Stimulated activated CD8-positive, alpha-beta memory T cell treated with anti-CD3 and anti-CD28 coated beads, Interleukin-2, amount 100 ng/mL, for 1 hour (primary cell): ENCODE measurements around the gene PLD5.

Experiments used
- DNase-seq, 2 donors: peaks; one replicate each; pipeline ENCODE4 v3.0.0-alpha.2; 2020; ENCODE audit warnings: low read depth in 2 of 2

Gene PLD5

GRCh38 chr1:242524571-242525359 is at the start of gene PLD5:
Gene PLD5, minus strand, starts transcription at chr1:242524697.
- DNase-seq, result no peak

DNA sequence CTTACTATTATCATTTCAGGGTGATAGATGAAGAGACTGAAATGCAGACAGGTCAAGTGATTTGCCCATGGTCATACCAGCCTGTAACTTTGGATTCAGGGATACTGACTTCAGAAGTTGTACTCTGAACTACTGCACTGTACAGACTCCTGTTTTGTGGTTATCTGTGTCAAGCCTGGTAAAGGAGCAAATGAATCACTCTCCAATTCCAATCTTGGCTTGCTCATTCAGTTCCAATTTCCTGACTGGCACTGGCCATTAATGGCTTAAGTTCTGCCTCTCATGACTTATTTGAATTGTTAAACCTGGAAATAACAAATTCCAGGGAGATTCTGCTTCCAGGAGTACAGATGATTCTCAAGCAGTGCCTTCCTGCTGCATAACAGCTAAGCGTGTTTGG is 45.4 kb upstream of the PLD5 start:
- DNase-seq, result no peak

GRCh38 chr1:242568666-242569065 is 44.2 kb upstream of the PLD5 start:
- DNase-seq, result no peak

DNA sequence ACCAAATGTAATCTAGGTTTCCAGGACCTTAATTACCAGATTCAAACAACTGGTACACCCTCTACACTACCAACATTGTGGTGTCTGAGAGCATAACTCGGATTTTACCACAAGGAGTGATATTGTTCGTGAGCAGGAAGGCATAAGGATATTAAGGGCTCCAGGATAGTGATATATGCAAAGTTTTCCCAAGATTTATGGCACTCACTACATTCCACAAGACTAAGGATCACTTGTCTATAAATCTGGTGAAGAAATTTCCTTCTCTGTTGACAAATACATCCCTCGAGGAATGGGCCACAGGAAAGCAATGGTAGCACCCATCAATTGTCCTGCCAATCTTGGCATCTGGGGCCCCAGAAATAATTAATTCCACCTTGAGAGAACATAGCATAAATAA is 43.1 kb upstream of the PLD5 start:
- DNase-seq, result no peak

DNA sequence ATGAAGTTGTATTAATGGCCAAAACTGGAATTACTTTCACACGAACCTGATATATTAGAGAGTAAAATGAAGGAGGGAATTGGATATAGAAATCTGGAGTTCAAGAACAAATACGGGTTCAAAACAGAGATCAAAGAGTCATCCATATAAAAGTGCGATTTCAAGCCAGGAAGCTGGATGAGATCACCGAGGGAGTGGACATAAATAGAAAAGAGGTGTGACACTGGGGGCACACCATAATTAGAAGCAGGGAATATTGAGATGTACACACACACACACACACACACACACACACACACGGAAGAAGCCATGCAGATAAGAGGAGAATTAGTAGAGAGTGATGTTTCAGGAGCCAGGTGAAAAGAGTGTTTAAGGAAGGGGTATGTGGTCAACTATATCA is 32.3 kb upstream of the PLD5 start:
- no peak for DNase-seq

GRCh38 chr1:242556276-242556675 is 31.8 kb upstream of the PLD5 start:
- no peak for DNase-seq

- DNase-seq, result no peak
Observed at GRCh38 chr1:242554577-242554976, 30.1 kb upstream of the PLD5 start.

DNA sequence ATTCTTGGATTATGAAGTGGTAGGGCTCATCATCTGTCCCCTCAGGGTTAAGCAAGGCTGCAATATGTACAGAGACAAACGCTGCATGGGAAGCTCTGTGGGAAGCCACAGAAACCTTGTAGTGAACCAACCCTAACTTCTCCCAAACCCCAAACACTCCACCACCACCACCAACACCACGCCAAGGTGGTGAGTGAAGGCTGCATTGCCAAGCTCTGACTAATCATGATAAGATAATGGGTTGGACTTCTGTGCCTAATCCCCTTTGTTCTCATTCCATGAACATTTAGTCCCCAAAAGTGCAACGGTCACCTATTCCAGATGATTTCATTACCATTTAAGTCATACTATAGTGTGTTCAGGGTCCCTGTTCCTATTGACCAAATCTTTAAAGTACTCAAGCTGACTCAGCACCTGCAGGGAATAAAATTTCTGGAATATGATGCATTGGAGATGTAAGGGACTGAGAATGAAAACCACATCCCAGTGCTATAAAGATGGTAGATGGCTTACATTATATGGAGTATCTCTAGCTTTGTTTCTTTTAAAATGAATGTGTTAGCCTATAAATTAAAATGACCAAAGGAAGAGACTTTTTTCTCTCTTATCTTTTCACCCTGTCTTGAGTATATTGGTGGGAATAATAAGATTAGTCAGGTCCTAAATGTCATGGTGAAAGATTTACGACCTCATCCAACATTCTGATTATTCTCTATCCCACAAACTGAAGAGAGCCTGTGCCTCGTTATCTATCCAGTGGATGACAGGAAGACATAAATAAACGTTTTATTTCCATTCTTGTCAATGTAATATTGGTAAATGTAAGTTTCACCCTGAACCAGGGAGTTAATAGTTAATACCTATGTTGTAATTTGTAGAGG is 22.6 kb upstream of the PLD5 start:
- DNase-seq, result no peak

DNA sequence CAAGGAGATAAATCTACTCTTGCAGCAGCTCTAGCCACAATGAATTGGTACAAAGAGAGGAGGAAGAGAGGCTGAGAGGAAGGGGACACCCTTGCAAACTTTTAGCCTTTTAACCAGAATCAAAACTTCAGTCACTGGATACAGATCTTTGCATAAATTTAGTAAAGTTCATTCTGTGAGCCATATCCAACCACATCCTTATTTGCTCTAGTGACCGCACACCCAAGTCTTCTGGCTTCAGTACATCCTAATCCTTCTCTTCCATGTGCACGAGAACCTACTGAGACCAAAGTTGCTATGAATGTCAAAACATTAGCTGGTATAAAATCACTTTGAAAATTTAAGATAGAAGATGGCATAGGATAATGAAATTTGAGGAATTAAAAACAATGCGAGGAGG is 21.9 kb upstream of the PLD5 start:
- no peak for DNase-seq

GRCh38 chr1:242544071-242544470 is 19.6 kb upstream of the PLD5 start:
- no peak for DNase-seq

- DNase-seq, result no peak
Observed at GRCh38 chr1:242542271-242542670, 17.8 kb upstream of the PLD5 start.

GRCh38 chr1:242535986-242536385 is 11.5 kb upstream of the PLD5 start:
- DNase-seq, result no peak

GRCh38 chr1:242534753-242535152 is 10.3 kb upstream of the PLD5 start:
- DNase-seq, result no peak

DNA sequence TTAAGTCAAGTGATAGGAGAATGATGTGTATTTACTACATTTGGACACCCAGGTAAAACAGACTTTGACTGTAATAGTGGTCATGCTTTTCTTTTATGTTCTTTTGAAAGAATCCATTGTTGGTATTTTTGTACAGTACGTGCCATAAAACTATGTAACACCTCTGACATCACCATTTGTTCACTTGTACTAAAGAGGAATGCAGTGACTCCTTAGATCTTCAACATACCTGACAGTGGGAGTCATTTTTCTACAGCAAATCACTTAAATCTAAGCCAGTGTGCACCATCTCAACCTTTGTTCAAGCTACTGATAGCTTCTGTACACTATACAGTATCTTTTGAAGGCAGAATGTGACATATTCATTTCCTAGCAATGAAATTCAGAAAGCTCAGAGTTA is 6.3 kb upstream of the PLD5 start:
- DNase-seq, result no peak

GRCh38 chr1:242525769-242526168 is 1.3 kb upstream of the PLD5 start:
- DNase-seq, result no peak

GRCh38 chr1:242525360-242525722 is 844 bp upstream of the PLD5 start:
- DNase-seq, result no peak

DNA sequence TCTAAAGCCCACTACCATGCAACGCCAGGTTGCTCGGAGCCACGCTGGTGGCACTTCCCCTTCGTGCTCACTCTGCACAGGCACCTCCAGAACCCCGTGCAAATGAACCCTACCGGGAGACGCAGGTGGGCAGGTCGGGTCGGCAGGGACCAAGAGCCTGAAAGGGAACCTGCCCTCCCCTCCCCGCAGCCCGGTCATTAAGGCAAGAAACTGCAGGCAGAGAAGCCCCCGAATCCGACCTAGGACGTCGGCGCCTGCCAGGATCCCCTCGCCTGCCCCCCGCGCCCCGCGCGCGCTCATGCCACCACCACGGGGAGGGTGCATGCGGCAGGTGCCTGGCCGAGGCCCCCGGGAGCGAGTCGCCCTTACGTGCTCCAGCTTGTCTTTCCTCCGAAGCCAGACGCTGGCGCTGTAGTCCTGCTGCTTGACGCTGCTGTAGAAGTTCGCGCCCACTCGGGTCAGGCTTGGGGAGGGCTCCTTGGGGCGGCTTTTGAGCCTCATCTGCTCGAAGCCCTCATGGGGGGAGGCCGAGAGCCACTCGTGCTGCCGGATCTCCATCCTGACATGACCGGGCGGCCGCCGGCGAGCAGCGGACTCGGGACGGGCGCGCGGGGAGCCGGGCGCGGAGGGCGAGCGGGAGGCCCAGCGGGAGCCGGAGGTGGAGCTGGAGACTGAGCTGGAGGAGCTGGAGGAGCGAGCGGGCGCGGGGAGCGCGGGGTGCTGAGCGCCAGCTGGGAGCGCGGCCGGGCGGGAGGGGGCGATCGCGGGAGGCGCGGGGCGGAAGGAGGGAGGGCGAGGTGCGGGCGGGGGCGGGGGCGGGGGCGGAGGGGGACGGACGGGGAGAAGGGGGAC is 552 bp downstream of the PLD5 start:
- DNase-seq, result no peak

- no peak for DNase-seq
Observed at GRCh38 chr1:242522996-242523718, 1.3 kb downstream of the PLD5 start.

DNA sequence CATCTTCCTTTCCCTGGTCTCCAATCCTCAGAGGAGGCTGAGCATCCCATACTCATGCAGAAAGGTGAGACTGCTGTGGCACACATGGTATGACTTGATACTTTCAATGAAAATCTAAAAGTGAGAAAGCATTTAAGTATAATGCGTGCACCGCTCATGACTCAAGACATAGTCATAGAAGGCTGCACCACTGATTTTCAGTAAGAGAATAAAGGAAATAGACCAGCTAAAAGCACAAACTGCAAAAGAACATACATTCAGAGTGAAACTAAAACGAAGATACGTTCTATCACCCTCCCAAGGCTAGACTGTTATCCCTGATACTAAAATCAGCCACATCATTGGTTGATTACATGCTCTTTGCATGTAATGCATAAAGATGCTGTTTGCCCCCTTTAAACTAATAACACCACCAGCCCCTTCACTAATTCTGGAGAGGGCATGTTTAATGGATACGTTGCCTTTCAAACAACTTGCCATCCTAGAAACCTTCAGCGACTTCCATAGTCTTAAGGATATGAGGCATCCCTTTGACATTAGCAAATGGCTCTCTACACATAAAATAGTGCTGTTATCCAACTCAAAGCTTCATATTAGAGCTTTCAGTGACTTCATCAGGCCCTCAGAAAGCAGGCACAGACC is 2.1 kb downstream of the PLD5 start:
- DNase-seq, result no peak

DNA sequence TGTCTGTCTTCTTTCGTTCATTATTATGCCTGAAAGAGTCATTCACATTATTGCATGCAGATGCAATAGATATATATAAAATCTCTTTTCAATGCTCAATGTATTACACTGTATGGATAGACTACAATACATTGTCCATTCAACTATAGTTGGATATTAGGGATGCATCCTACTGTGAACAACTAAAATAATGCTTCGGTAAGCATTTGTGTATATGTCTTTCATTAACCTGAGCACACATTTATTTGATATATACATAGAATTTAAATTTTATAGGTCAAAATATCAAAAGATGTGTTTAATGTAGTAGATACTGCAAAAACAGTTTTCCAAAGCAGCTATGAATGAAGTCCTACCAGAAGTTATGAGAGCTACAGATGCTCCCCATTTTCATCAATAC is 8.9 kb downstream of the PLD5 start:
- no peak for DNase-seq

- DNase-seq, result no peak
Observed at GRCh38 chr1:242506724-242507123, 17.8 kb downstream of the PLD5 start.
